GM18907 (cell line): ENCODE results near the gene PRMT3.
"Not testable (repeated sequence)": the region's sequence is repeated elsewhere in the genome, so short reads cannot be mapped to it uniquely, and the experiment has no call there.

ENCODE experiments used
- ATAC-seq: cut with Tn5 transposase; IDR thresholded peaks from one replicate; pipeline ENCODE4 v1.9.1; 2021; ENCODE audit warnings: mild to moderate bottlenecking, moderate library complexity; ENCODE audit not compliant: unreplicated experiment

PRMT3 gene

GRCh38 chr11:20373568-20374209, 13.8 kb upstream of the PRMT3 start:
- ATAC-seq = no peak

GRCh38 chr11:20374741-20375300, 12.7 kb upstream of the PRMT3 start:
- ATAC-seq = no peak

- ATAC-seq = no peak
These were observed 11.3 kb upstream of the PRMT3 start for GRCh38 chr11:20376162-20376730.

GRCh38 chr11:20385996-20386395, 1.5 kb upstream of the PRMT3 start:
- ATAC-seq = not testable (repeated sequence)

DNA sequence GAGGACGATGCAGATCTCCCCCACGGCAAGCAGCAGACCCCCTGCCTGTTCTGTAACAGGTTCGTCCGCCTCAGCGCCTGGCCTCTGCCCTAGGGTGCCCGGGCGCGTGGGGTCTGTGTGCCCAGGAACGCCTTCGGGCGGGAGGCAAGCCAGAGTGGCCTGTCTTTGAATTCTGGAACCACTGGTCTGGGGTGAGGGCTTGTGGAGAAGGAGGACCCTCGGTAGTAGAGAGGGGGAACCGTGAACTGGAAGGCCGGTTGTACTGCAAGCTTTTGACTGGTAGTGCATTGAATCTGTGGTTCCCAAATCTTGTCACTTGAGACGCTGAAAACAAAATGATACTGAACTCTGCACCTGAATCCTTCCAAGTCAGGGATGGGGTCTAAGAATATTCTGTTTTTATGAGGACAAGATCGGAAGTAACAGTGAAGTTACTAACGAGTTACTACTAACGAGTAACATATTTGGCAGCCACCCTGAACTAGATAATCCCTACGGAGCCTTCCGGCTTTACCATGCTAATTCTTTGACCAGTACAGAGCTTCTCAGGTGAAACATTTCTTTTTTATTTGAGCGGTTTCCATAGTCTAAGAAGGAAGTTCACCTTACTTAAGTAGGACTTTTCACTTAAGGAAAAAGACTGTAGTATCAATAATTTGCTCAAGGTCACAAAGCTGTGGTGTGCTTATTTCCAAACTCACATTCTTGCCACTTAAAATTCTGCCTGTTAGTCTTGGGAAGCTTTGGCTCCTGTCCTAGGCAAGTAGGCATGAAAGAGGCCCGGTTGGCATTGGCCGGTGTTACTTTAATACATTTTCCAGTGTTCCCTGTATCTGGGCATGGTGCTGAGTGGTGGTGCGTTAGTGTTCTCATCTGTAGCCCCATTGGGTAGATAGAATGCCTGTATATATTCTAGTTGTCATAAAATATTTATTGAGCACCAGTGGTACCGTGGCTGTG, 860 bp downstream of the PRMT3 start:
- peak; percentile 31 for ATAC-seq

- peak; percentile 90 for ATAC-seq
These were observed 9.8 kb downstream of the PRMT3 start for GRCh38 chr11:20397281-20397680.

DNA sequence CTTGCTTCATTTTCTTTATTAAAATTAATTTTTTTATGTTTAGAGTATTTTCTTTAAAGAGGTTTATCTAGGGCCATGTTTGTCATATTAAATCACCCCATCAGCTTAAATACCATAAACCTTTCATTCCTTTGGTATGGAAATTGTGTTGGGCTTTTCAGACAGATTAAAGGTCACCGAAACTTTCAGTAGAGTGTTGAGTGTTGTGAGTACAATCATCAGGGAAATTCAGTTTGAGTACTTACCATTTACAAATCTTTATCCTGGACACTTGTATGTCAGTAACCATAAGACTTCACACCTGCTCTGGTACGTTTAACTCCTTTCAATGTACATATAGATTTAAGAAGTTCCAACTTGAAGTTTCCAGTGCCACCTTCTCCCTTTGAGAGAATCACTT, 12.0 kb downstream of the PRMT3 start:
- ATAC-seq = no peak

DNA sequence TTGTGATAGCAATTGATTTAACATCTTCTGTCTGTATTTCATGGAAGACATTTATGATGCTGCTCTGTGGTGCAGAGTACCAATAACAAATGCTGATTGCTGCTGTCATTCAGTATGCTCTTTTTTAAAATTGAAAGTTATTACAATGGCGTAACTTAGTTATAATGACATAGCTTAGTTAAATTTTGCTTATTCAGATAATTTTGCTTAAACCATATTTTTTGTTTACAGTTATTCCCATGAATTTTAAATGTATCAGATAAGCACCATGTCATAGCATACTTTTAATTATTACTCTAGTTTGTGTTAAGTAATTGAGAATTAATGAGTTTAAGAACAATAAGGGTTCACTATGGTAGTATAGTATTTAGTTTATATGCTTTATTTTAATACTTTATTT, 15.5 kb downstream of the PRMT3 start:
- ATAC-seq = no peak

DNA sequence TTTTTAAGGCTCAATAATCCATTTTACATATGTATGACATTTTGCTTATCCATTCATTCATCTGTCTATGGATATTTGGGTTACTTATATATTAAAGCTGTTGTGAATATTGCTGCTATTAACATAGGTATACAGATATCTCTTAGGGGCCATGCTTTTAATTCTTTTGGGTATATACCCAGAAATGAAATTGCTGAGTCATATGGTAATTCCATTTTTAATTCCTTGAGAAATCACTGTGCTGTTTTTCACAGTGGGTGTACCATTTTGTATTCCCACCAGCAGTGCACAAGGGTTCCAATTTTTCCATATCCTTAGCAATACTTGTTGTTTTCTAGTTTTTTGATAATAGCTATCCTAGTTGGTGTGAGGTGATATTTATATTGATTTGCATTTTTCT, 19.0 kb downstream of the PRMT3 start:
- ATAC-seq = no peak

DNA sequence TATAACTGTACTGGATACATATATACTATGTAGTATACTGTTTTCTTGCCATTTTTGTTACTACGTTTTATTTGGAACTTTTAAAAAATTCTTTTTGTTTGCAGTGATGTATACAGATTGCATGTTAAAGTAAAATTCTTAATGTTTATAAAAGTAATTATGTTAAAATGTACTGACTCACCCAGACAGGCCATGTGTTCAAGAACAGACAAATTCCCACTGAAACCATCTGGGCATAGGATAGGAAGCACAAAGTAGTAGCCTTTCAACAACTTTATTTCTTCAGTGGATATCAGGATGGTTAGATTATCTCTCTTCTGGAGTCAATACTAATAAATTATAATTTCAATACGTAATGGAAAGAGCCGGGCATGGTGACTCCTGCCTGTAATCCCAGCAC, 19.8 kb downstream of the PRMT3 start:
- no peak for ATAC-seq

GRCh38 chr11:20415432-20415831, 27.9 kb downstream of the PRMT3 start:
- no peak for ATAC-seq

DNA sequence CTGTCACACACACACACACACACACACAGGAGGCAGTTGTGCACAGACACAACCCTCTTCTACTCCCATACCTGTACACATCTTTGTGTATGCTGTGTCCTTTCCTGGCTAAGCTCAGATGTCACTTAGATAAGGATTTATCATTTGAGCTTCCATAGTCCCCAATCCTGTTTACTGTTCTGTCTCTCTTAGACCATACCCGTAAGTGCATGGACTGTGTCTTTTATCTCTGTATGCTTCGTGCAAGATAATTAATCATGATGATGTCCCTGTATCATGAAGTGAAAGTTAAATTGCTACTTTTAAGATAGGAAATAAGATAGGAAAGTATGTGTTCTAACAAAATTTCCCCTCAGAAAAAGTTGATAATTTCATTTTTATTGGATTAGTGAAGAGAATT, 30.3 kb downstream of the PRMT3 start:
- ATAC-seq = no peak

GRCh38 chr11:20421946-20422345, 34.4 kb downstream of the PRMT3 start:
- ATAC-seq = no peak

GRCh38 chr11:20429216-20429615, 41.7 kb downstream of the PRMT3 start:
- ATAC-seq = no peak

- no peak for ATAC-seq
These were observed 51.1 kb downstream of the PRMT3 start for GRCh38 chr11:20438637-20439036.

- no peak for ATAC-seq
These were observed 56.1 kb downstream of the PRMT3 start for GRCh38 chr11:20443596-20443995.

DNA sequence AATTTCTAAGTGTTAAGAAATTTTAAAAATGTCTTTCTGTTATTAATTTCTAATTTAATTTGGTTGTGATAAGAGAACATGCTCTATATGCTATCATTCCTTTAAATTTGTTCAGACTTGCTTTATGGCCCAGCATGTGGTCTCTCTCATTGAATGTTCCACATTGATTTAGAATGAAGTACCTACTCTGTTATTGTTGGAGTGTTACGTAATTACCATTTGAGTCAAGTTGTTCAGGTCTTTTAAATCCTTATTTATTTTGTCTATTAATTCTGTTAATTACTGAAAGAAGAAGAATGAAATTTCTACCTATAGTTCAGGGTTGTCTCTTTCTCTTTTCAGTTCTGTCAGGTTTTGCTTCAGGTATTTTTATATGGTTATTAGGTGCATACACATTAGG, 57.0 kb downstream of the PRMT3 start:
- no peak for ATAC-seq

GRCh38 chr11:20448834-20449233, 61.3 kb downstream of the PRMT3 start:
- ATAC-seq = no peak

- ATAC-seq = no peak
These were observed 63.3 kb downstream of the PRMT3 start for GRCh38 chr11:20450829-20451228.

DNA sequence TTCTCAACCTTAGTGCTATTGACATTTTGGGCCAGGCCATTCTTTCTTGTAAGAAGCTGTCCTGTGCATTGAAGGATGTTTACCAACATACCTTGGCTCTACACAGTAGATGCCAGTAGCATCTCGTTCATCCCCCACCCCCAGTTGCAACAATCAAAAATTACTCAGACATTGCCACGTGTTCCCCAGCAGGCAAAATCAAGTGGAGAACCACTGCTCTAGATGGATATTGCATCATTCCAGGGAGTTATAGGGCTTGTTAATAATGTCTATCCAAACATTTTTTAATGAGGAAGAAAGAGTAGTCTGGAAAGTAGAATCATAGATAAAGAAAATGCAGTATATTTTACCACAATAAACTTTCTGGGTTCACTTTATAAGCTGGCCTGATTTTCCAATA, 64.1 kb downstream of the PRMT3 start:
- no peak for ATAC-seq

- no peak for ATAC-seq
These were observed 65.1 kb downstream of the PRMT3 start for GRCh38 chr11:20452585-20452984.
